ENCODE measurements around the gene LY6G5B. TPM values are rescaled to one million over a fixed set of nuclear protein-coding genes. Genes with fewer than 3 reads are reported as not detected.

Gene LY6G5B
- total and polyA plus RNA-seq, 7 donors, result 1.7 to 8.4 (median 2.9) TPM

DNA sequence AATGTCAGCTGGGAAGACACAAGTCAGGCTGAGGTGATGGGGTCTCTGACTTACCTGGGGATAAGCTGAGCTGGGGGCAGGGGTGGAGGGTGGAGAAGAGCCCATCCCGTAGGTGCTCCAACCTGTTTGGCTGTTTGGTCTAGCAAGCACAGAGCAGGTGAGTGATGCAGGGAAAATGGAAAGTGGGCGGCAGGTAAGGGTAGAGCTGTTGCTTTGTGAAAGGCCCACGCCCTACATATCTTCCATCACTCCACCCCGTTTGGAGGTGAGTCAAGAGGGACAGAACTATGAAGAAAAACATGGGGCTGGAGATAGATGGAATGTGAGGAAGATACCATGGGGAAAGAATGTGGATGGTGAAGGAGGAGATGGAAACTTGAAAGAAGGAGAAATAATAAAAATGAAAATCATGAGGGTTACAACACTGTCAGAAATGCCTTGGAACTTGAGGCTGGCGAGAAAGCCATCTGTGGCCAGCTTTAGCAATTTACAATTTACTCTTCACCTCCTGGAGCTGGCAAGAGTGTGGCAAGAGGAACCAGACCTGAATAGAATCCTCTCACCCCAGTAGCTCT lies 50.5 kb downstream of the LY6G5B start:
- DNase-seq (no peak), ATAC-seq (no peak)
- Histone ChIP-seq H3K36me3 (ENCODE audit: insufficient read depth in 1 of 2, low read depth in 1 of 2) (no peaks in the 10 kb centered on the region), H3K27me3 (ENCODE audit: insufficient read depth in 3 of 3, low read length in 2 of 3) (no peaks in the 10 kb centered on the region), H3K4me3 (no peak overlapping the region), H3K27ac (no peak overlapping the region), H3K9me3 (no peaks in the 10 kb centered on the region), H3K4me1 (no peaks in the 10 kb centered on the region)
- TF ChIP-seq, protein P1, sequence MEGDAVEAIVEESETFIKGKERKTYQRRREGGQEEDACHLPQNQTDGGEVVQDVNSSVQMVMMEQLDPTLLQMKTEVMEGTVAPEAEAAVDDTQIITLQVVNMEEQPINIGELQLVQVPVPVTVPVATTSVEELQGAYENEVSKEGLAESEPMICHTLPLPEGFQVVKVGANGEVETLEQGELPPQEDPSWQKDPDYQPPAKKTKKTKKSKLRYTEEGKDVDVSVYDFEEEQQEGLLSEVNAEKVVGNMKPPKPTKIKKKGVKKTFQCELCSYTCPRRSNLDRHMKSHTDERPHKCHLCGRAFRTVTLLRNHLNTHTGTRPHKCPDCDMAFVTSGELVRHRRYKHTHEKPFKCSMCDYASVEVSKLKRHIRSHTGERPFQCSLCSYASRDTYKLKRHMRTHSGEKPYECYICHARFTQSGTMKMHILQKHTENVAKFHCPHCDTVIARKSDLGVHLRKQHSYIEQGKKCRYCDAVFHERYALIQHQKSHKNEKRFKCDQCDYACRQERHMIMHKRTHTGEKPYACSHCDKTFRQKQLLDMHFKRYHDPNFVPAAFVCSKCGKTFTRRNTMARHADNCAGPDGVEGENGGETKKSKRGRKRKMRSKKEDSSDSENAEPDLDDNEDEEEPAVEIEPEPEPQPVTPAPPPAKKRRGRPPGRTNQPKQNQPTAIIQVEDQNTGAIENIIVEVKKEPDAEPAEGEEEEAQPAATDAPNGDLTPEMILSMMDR (IDR thresholded peaks at IDR 0.05), result no peak
- WGBS, 3 donors, result 89 to 91% (median 90%) methylated on average over 5 of the region's 5 CpGs
- intact Hi-C loops (cut with DNase I), result no loop called here

DNA sequence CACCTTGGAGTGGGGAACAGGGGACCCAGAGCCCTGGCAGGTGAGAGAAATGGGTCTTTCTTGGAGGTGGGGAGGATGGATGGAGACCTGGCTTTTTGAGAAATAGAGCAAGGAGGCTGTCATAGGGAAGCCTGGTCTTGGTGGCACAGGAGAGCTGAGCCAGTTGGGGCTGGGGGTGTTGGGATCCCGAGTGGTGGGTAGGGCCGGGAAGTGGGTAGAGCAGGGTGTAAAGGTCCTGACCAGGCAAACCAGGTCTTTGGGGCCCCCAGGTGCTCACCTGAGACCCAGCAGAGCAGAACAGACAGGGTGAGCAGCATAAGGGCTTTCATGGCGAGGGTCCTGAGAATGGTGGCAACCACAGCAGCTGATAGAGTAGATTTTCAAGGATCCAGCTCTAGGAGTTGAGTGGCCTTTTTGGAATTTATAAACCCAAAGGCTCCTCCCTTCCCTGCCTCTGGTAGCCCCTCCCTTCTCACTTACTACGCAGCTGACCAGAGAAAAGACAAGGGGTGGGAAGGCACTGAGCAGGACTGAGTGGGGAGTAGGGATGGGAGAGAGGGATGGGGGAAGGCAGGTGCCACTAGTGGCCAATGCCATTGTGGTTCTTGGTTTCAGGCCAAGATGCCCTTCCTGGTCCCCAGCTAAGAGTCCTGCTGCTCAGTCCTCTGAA lies 51.7 kb downstream of the LY6G5B start, which contains the start of gene LY6G6C:
LY6G6C (minus strand) TSS at position 396 of the 670 bp plus-strand sequence; CDS start at position 329, 67 bp downstream.
- Histone ChIP-seq H3K4me1 (no peaks in the 10 kb centered on the region), H3K27ac (no peak within 1 kb of the TSS), H3K9me3 (no peaks in the 10 kb centered on the region), H3K36me3 (ENCODE audit: insufficient read depth in 1 of 2, low read depth in 1 of 2) (peaks cover 0 to 2% of the 10 kb centered on the region in 2 donors), H3K4me3 (no peak within 1 kb of the TSS), H3K27me3 (ENCODE audit: insufficient read depth in 3 of 3, low read length in 2 of 3) (no peaks in the 10 kb centered on the region)
- 86 to 100% (median 98%) methylated on average over 4 of the region's 4 CpGs for WGBS, 3 donors
- ATAC-seq, result no peak
- intact Hi-C loops (cut with DNase I), result no loop called here
- DNase-seq, result no peak
- TF ChIP-seq, protein P1 (IDR thresholded peaks at IDR 0.05), result no peak

GRCh38 chr6:31722173-31722572 lies 52.4 kb downstream of the LY6G5B start:
- no peaks in the 10 kb centered on the region for H3K4me1 ChIP-seq
- H3K4me3 ChIP-seq, result no peak overlapping the region
- peaks cover 0 to 9% of the 10 kb centered on the region in 2 donors for H3K36me3 ChIP-seq (ENCODE audit: insufficient read depth in 1 of 2, low read depth in 1 of 2)
- intact Hi-C loops (cut with DNase I), result no loop called here
- ATAC-seq (no peak), DNase-seq (no peak)
- no peaks in the 10 kb centered on the region for H3K9me3 ChIP-seq
- H3K27ac ChIP-seq, result no peak overlapping the region
- 82 to 92% (median 88%) methylated on average over 3 of the region's 3 CpGs for WGBS, 3 donors
- TF ChIP-seq, protein P1 (IDR thresholded peaks at IDR 0.05), result no peak
- H3K27me3 ChIP-seq (ENCODE audit: insufficient read depth in 3 of 3, low read length in 2 of 3), result no peaks in the 10 kb centered on the region

Other genes starting within 250 kb of the LY6G5B start
Only the 30 nearest of the 37 such genes appear.
- gene MCCD1, start 141.0 kb upstream of the LY6G5B start, total RNA-seq, result not detected
- not detected for gene MCCD1, start 141.0 kb upstream of the LY6G5B start, polyA plus RNA-seq
- gene DDX39B, start 128.0 kb upstream of the LY6G5B start, total RNA-seq, result 100 to 1,000 TPM; 141 to 186 (median 165) TPM
- gene DDX39B, start 128.0 kb upstream of the LY6G5B start, polyA plus RNA-seq, result 100 to 1,000 TPM; 128 to 174 (median 134) TPM
- gene ATP6V1G2, start 123.4 kb upstream of the LY6G5B start, total RNA-seq, result 1 to 10 TPM in 2 of 4 donors, under 1 TPM in 2; 0.66 to 2.8 (median 0.94) TPM
- gene ATP6V1G2, start 123.4 kb upstream of the LY6G5B start, polyA plus RNA-seq, result 1 to 10 TPM in 2 of 3 donors, under 1 TPM in 1; 0.95 to 4.7 (median 1.7) TPM
- 10 to 100 TPM; 13.7 to 19.1 (median 15.4) TPM for gene NFKBIL1, start 122.4 kb upstream of the LY6G5B start, total RNA-seq
- gene NFKBIL1, start 122.4 kb upstream of the LY6G5B start, polyA plus RNA-seq, result 10 to 100 TPM; 20.8 to 29.3 (median 21.6) TPM
- not detected for gene LTA, start 97.7 kb upstream of the LY6G5B start, total RNA-seq
- under 1 TPM in 2 of 3 donors, not detected in 1; 0.05 to 0.10 TPM for gene LTA, start 97.7 kb upstream of the LY6G5B start, polyA plus RNA-seq
- under 1 TPM in 3 of 4 donors, not detected in 1; 0.34 to 0.81 (median 0.61) TPM for gene TNF, start 94.4 kb upstream of the LY6G5B start, total RNA-seq
- gene TNF, start 94.4 kb upstream of the LY6G5B start, polyA plus RNA-seq, result under 1 TPM in 2 of 3 donors, not detected in 1; 0.09 TPM
- gene LTB, start 87.6 kb upstream of the LY6G5B start, total RNA-seq, result under 1 TPM; 0.69 to 0.79 (median 0.74) TPM
- gene LTB, start 87.6 kb upstream of the LY6G5B start, polyA plus RNA-seq, result 1 to 10 TPM in 1 of 3 donors, under 1 TPM in 2; 0.08 to 1.0 (median 0.17) TPM
- 1 to 10 TPM; 1.8 to 5.6 (median 3.1) TPM for gene LST1, start 83.7 kb upstream of the LY6G5B start, total RNA-seq
- gene LST1, start 83.7 kb upstream of the LY6G5B start, polyA plus RNA-seq, result 1 to 10 TPM; 1.2 to 1.8 (median 1.7) TPM
- gene NCR3, start 77.0 kb upstream of the LY6G5B start, total RNA-seq, result not detected
- under 1 TPM in 2 of 3 donors, not detected in 1; 0.08 to 0.20 TPM for gene NCR3, start 77.0 kb upstream of the LY6G5B start, polyA plus RNA-seq
- gene AIF1, start 54.7 kb upstream of the LY6G5B start, total RNA-seq, result 1 to 10 TPM; 2.6 to 9.5 (median 4.6) TPM
- gene AIF1, start 54.7 kb upstream of the LY6G5B start, polyA plus RNA-seq, result 10 to 100 TPM in 1 of 3 donors, 1 to 10 TPM in 2; 4.9 to 11.3 (median 5.7) TPM
- gene PRRC2A, start 49.3 kb upstream of the LY6G5B start, total RNA-seq, result 100 to 1,000 TPM in 1 of 4 donors, 10 to 100 TPM in 3; 80.1 to 116 (median 81.7) TPM
- 100 to 1,000 TPM in 1 of 3 donors, 10 to 100 TPM in 2; 60.2 to 119 (median 65.3) TPM for gene PRRC2A, start 49.3 kb upstream of the LY6G5B start, polyA plus RNA-seq
- 100 to 1,000 TPM; 317 to 370 (median 341) TPM for gene BAG6, start 17.3 kb upstream of the LY6G5B start, total RNA-seq
- gene BAG6, start 17.3 kb upstream of the LY6G5B start, polyA plus RNA-seq, result 100 to 1,000 TPM; 294 to 419 (median 302) TPM
- gene APOM, start 14.1 kb upstream of the LY6G5B start, total RNA-seq, result 1 to 10 TPM; 1.9 to 3.0 (median 2.3) TPM
- 1 to 10 TPM; 1.8 to 3.5 (median 2.0) TPM for gene APOM, start 14.1 kb upstream of the LY6G5B start, polyA plus RNA-seq
- 10 to 100 TPM; 13.5 to 21.2 (median 16.1) TPM for gene C6orf47, start 9.2 kb upstream of the LY6G5B start, total RNA-seq
- gene C6orf47, start 9.2 kb upstream of the LY6G5B start, polyA plus RNA-seq, result 10 to 100 TPM; 19.4 to 36.0 (median 22.9) TPM
- 10 to 100 TPM; 13.6 to 22.6 (median 15.3) TPM for gene GPANK1, start 5.0 kb upstream of the LY6G5B start, total RNA-seq
- 10 to 100 TPM; 23.5 to 49.7 (median 24.2) TPM for gene GPANK1, start 5.0 kb upstream of the LY6G5B start, polyA plus RNA-seq
- gene CSNK2B, start 3.9 kb upstream of the LY6G5B start, total RNA-seq, result 100 to 1,000 TPM; 102 to 129 (median 103) TPM
- 100 to 1,000 TPM; 151 to 208 (median 160) TPM for gene CSNK2B, start 3.9 kb upstream of the LY6G5B start, polyA plus RNA-seq
- 1 to 10 TPM in 3 of 4 donors, under 1 TPM in 1; 0.75 to 3.2 (median 2.3) TPM for gene LY6G5C, start 11.1 kb downstream of the LY6G5B start, total RNA-seq
- gene LY6G5C, start 11.1 kb downstream of the LY6G5B start, polyA plus RNA-seq, result 1 to 10 TPM; 1.4 to 2.3 (median 1.9) TPM
- 10 to 100 TPM; 26.6 to 36.5 (median 30.5) TPM for gene ABHD16A, start 33.3 kb downstream of the LY6G5B start, total RNA-seq
- 10 to 100 TPM; 34.4 to 56.6 (median 50.0) TPM for gene ABHD16A, start 33.3 kb downstream of the LY6G5B start, polyA plus RNA-seq
- gene LY6G6F, start 36.9 kb downstream of the LY6G5B start, total RNA-seq, result not detected
- gene LY6G6F, start 36.9 kb downstream of the LY6G5B start, polyA plus RNA-seq, result under 1 TPM in 1 of 3 donors, not detected in 2; 0.05 TPM
- gene LY6G6D, start 45.4 kb downstream of the LY6G5B start, total RNA-seq, result not detected
- gene LY6G6D, start 45.4 kb downstream of the LY6G5B start, polyA plus RNA-seq, result not detected
- gene LY6G6C, start 51.8 kb downstream of the LY6G5B start, total RNA-seq, result not detected
- not detected for gene LY6G6C, start 51.8 kb downstream of the LY6G5B start, polyA plus RNA-seq
- under 1 TPM; 0.10 to 0.37 (median 0.22) TPM for gene MPIG6B, start 53.4 kb downstream of the LY6G5B start, total RNA-seq
- gene MPIG6B, start 53.4 kb downstream of the LY6G5B start, polyA plus RNA-seq, result under 1 TPM in 1 of 3 donors, not detected in 2; 0.04 TPM
- 10 to 100 TPM in 2 of 4 donors, 1 to 10 TPM in 2; 8.4 to 16.2 (median 10.2) TPM for gene DDAH2, start 59.3 kb downstream of the LY6G5B start, total RNA-seq
- 10 to 100 TPM in 2 of 3 donors, 1 to 10 TPM in 1; 6.3 to 13.8 (median 11.3) TPM for gene DDAH2, start 59.3 kb downstream of the LY6G5B start, polyA plus RNA-seq
- gene CLIC1, start 66.6 kb downstream of the LY6G5B start, total RNA-seq, result 10 to 100 TPM; 29.1 to 51.2 (median 41.9) TPM
- 10 to 100 TPM; 20.6 to 85.9 (median 35.1) TPM for gene CLIC1, start 66.6 kb downstream of the LY6G5B start, polyA plus RNA-seq
- 1 to 10 TPM; 1.7 to 3.0 (median 1.8) TPM for gene MSH5, start 70.0 kb downstream of the LY6G5B start, total RNA-seq
- 1 to 10 TPM; 1.4 to 2.7 (median 1.7) TPM for gene MSH5, start 70.0 kb downstream of the LY6G5B start, polyA plus RNA-seq
- under 1 TPM in 1 of 4 donors, not detected in 3; 0.59 TPM for gene SAPCD1, start 92.7 kb downstream of the LY6G5B start, total RNA-seq
- under 1 TPM; 0.13 to 0.78 (median 0.23) TPM for gene SAPCD1, start 92.7 kb downstream of the LY6G5B start, polyA plus RNA-seq
- 1 to 10 TPM; 5.2 to 8.0 (median 7.5) TPM for gene VWA7, start 107.4 kb downstream of the LY6G5B start, total RNA-seq
- gene VWA7, start 107.4 kb downstream of the LY6G5B start, polyA plus RNA-seq, result 1 to 10 TPM in 2 of 3 donors, under 1 TPM in 1; 0.76 to 3.5 (median 1.8) TPM
- 100 to 1,000 TPM in 1 of 4 donors, 10 to 100 TPM in 3; 53.2 to 108 (median 76.1) TPM for gene VARS1, start 125.8 kb downstream of the LY6G5B start, total RNA-seq
- 10 to 100 TPM; 43.9 to 70.4 (median 57.4) TPM for gene VARS1, start 125.8 kb downstream of the LY6G5B start, polyA plus RNA-seq
- 10 to 100 TPM; 19.5 to 42.9 (median 28.7) TPM for gene LSM2, start 137.0 kb downstream of the LY6G5B start, total RNA-seq
- gene LSM2, start 137.0 kb downstream of the LY6G5B start, polyA plus RNA-seq, result 10 to 100 TPM; 35.3 to 92.1 (median 44.2) TPM
- 1 to 10 TPM; 2.5 to 6.2 (median 4.4) TPM for gene HSPA1L, start 145.3 kb downstream of the LY6G5B start, total RNA-seq
- 10 to 100 TPM in 1 of 3 donors, 1 to 10 TPM in 1, under 1 TPM in 1; 0.86 to 23.1 (median 3.3) TPM for gene HSPA1L, start 145.3 kb downstream of the LY6G5B start, polyA plus RNA-seq